ENCODE data around the gene AHSG. TPM values are rescaled to one million over a fixed set of nuclear protein-coding genes. Genes with fewer than 3 reads are reported as not detected.
"Not testable (repeated sequence)": the region's sequence is repeated elsewhere in the genome, so short reads cannot be mapped to it uniquely, and the experiment has no call there.

Gene AHSG
- total RNA-seq, 1 donor from 2014 or later = not detected

DNA sequence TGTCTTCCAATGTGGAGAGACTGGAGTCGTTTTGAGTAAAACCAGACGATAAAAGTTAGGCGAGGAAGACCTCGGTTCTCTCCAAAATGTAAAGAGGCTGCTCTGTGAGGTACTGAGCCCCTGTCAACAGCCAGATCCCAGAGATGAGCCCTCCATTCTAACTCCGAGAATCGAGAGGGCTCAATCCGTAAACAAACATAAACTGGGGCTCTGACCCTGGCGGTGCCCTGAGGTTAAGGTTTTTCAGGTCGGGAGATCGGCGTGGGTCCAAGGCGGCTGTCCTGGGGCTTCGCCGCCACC is 46.1 kb upstream of the AHSG start:
- H2AFZ ChIP-seq (ENCODE audit: low read depth, low read length) = peak overlapping the region; percentile 99
- H3K27ac ChIP-seq (ENCODE audit: low read depth, low read length) = peak overlapping the region; percentile 74
- H3K27me3 ChIP-seq (ENCODE audit: insufficient read depth, low read length) = no peaks in the 10 kb centered on the region
- H3K4me3 Mint-ChIP-seq (ENCODE audit: unreplicated experiment) = peak overlapping the region; percentile 95
- H3K36me3 Mint-ChIP-seq (ENCODE audit: low read depth, unreplicated experiment) = no peaks in the 10 kb centered on the region
- H3K27me3 Mint-ChIP-seq (ENCODE audit: low read depth, unreplicated experiment) = no peaks in the 10 kb centered on the region
- H3K79me2 ChIP-seq (ENCODE audit: insufficient read depth, low read length) = peaks cover 47% of the 10 kb centered on the region
- peaks cover 23% of the 10 kb centered on the region for H3K4me1 ChIP-seq (ENCODE audit: insufficient read depth, low read length)
- H3K4me2 ChIP-seq (ENCODE audit: low read length) = peak overlapping the region; percentile 94
- peaks cover 4% of the 10 kb centered on the region for H3K36me3 ChIP-seq (ENCODE audit: insufficient read depth, low read length)
- no peak for DNase-seq (ENCODE audit: low read depth)
- no peak for FAIRE-seq
- H4K20me1 ChIP-seq (ENCODE audit: insufficient read depth, low read length) = peaks cover 5% of the 10 kb centered on the region
- H3K27ac Mint-ChIP-seq (ENCODE audit: unreplicated experiment) = peak overlapping the region; percentile 84
- TF ChIP-seq EZH2 (IDR thresholded peaks at IDR 0.05; ENCODE audit: insufficient read depth, low read length) = no peak
- TF ChIP-seq, protein P1, sequence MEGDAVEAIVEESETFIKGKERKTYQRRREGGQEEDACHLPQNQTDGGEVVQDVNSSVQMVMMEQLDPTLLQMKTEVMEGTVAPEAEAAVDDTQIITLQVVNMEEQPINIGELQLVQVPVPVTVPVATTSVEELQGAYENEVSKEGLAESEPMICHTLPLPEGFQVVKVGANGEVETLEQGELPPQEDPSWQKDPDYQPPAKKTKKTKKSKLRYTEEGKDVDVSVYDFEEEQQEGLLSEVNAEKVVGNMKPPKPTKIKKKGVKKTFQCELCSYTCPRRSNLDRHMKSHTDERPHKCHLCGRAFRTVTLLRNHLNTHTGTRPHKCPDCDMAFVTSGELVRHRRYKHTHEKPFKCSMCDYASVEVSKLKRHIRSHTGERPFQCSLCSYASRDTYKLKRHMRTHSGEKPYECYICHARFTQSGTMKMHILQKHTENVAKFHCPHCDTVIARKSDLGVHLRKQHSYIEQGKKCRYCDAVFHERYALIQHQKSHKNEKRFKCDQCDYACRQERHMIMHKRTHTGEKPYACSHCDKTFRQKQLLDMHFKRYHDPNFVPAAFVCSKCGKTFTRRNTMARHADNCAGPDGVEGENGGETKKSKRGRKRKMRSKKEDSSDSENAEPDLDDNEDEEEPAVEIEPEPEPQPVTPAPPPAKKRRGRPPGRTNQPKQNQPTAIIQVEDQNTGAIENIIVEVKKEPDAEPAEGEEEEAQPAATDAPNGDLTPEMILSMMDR (IDR thresholded peaks at IDR 0.05; ENCODE audit: insufficient read depth, low read depth, low read length) = no peak
- no peaks in the 10 kb centered on the region for H3K9me3 ChIP-seq (ENCODE audit: insufficient read depth, low read depth, low read length)
- no peaks in the 10 kb centered on the region for H3K9me3 Mint-ChIP-seq (ENCODE audit: unreplicated experiment)
- peaks cover 10% of the 10 kb centered on the region for H3K4me1 Mint-ChIP-seq (ENCODE audit: low read depth, unreplicated experiment)
- H3K9ac ChIP-seq (ENCODE audit: low read length) = peak overlapping the region; percentile 91
- peak overlapping the region; percentile 97 for H3K4me3 ChIP-seq (ENCODE audit: insufficient read depth, low read depth, low read length)

DNA sequence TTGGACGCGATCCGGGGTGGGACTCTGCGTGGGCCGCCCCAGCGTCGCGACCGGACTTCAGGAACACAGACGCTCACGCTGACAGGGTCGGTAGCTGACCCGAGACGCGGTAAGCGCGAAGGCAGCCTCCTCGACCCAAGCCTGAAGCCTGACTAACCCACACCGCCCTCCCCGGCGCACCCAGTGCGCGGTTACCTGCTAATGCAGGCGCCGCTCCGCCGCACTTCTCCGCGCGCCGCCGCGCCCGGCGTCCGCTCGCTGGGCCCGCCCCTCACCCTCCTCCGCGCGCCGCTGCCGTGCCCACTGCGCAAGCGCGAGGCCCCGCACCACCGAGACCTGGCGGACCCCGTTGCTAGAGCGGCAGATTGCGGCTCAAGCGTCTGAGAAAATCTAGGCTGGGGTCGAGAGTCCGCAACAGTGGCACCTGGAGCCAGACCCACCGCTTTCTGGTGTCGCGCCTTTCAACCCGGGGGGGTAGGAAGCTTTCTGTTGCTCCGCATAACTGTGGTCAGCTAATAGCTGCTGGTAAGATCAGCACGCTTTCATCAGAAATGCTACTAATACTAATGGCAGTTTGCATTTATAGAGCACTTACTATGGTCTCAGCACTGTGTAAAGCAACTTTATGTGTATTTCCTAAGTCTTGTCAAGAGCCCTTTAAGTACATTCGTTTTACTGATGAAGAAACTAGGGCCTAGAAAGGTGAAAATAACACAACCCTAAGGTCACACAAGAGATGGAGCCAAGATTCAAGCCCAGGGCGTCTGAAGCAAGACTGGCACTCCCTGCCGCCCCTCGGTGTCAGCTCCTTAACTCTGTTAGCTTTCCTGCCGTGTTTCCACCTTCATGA is 45.6 kb upstream of the AHSG start, which contains the start of gene TBCCD1:
TSS of gene TBCCD1 (minus strand) at position 268 of the 850 bp plus-strand sequence. CDS start 3,010 bp downstream, outside the sequence.
- Histone ChIP-seq H3K27me3 (ENCODE audit: insufficient read depth, low read length) (no peaks in the 10 kb centered on the region), H3K9ac (ENCODE audit: low read length) (peak within 1 kb of the TSS; percentile 91), H3K4me2 (ENCODE audit: low read length) (peak within 1 kb of the TSS; percentile 94), H3K36me3 (ENCODE audit: insufficient read depth, low read length) (peaks cover 4% of the 10 kb centered on the region), H3K9me3 (ENCODE audit: insufficient read depth, low read depth, low read length) (no peaks in the 10 kb centered on the region), H4K20me1 (ENCODE audit: insufficient read depth, low read length) (peaks cover 7% of the 10 kb centered on the region), H3K27ac (ENCODE audit: low read depth, low read length) (peak within 1 kb of the TSS; percentile 74), H3K4me3 (ENCODE audit: insufficient read depth, low read depth, low read length) (peak within 1 kb of the TSS; percentile 97), H2AFZ (ENCODE audit: low read depth, low read length) (peak within 1 kb of the TSS; percentile 99), H3K4me1 (ENCODE audit: insufficient read depth, low read length) (peaks cover 24% of the 10 kb centered on the region), H3K79me2 (ENCODE audit: insufficient read depth, low read length) (peaks cover 48% of the 10 kb centered on the region)
- DNase-seq (ENCODE audit: low read depth) (peak; percentile 64), FAIRE-seq (no peak)
- Mint-ChIP-seq H3K4me1 (ENCODE audit: low read depth, unreplicated experiment) (peaks cover 10% of the 10 kb centered on the region), H3K4me3 (ENCODE audit: unreplicated experiment) (peak within 1 kb of the TSS; percentile 95), H3K27me3 (ENCODE audit: low read depth, unreplicated experiment) (no peaks in the 10 kb centered on the region), H3K9me3 (ENCODE audit: unreplicated experiment) (no peaks in the 10 kb centered on the region), H3K36me3 (ENCODE audit: low read depth, unreplicated experiment) (no peaks in the 10 kb centered on the region), H3K27ac (ENCODE audit: unreplicated experiment) (peak within 1 kb of the TSS; percentile 86)
- TF ChIP-seq, protein P1 (IDR thresholded peaks at IDR 0.05; ENCODE audit: insufficient read depth, low read depth, low read length) = no peak
- TF ChIP-seq EZH2 (IDR thresholded peaks at IDR 0.05; ENCODE audit: insufficient read depth, low read length) = no peak

DNA sequence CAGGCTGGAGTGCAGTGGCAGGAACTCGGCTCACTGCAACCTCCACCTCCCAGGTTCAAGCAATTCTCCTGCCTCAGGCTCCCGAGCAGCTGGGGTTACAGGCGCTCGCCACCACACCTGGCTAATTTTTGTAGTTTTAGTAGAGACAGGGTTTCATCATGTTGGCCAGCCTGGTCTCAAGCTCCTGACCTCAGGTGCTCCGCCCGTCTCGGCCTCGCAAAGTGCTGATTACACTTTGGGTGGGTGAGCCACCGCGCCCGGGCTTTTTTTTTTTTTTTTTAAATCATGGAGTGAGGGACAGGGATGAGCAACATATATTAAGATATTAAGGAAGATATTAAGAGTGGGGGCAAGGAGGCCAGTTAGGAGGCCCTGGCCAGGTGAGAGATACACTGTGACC is 43.5 kb upstream of the AHSG start:
- Histone ChIP-seq H3K4me2 (ENCODE audit: low read length) (peak overlapping the region; percentile 87), H3K79me2 (ENCODE audit: insufficient read depth, low read length) (peaks cover 52% of the 10 kb centered on the region)
- not testable (repeated sequence) for H3K4me1 Mint-ChIP-seq (ENCODE audit: low read depth, unreplicated experiment)

More for the DNA sequence above, 43.5 kb upstream of the AHSG start:
- FAIRE-seq; H2AFZ ChIP-seq (ENCODE audit: low read depth, low read length); H3K9me3 Mint-ChIP-seq (ENCODE audit: unreplicated experiment); DNase-seq (ENCODE audit: low read depth); H3K36me3 Mint-ChIP-seq (ENCODE audit: low read depth, unreplicated experiment); H3K9me3 ChIP-seq (ENCODE audit: insufficient read depth, low read depth, low read length); H4K20me1 ChIP-seq (ENCODE audit: insufficient read depth, low read length); H3K27me3 ChIP-seq (ENCODE audit: insufficient read depth, low read length); H3K27ac Mint-ChIP-seq (ENCODE audit: unreplicated experiment); H3K27ac ChIP-seq (ENCODE audit: low read depth, low read length); H3K27me3 Mint-ChIP-seq (ENCODE audit: low read depth, unreplicated experiment): not testable (repeated sequence)
- peak overlapping the region; percentile 96 for H3K4me3 Mint-ChIP-seq (ENCODE audit: unreplicated experiment)
- H3K36me3 ChIP-seq (ENCODE audit: insufficient read depth, low read length) = peaks cover 14% of the 10 kb centered on the region
- peak overlapping the region; percentile 78 for H3K4me3 ChIP-seq (ENCODE audit: insufficient read depth, low read depth, low read length)
- H3K9ac ChIP-seq (ENCODE audit: low read length) = peak overlapping the region; percentile 81
- H3K4me1 ChIP-seq (ENCODE audit: insufficient read depth, low read length) = peaks cover 24% of the 10 kb centered on the region

Data from astrocyte (in vitro differentiated cells and primary cell).